H1 (cell line): ENCODE results near the gene CEBPG. TPM values are rescaled to one million over a fixed set of nuclear protein-coding genes. Genes with fewer than 3 reads are reported as not detected.

ENCODE experiments used
- CTCF ChIA-PET: fragments of 300-600 bp; sonication (Branson Sonifier 250); formaldehyde crosslinking; loops from one replicate; lab custom pipeline; 2021; ENCODE audit not compliant: partially characterized antibody; lab: Charles Lee
- POLR2A ChIA-PET: fragments of 300-600 bp; sonication (Branson Sonifier 250); formaldehyde crosslinking; loops from one replicate; lab custom pipeline; 2021; ENCODE audit warnings: inconsistent platforms; ENCODE audit not compliant: partially characterized antibody; lab: Charles Lee
- DNase-seq, 2 experiments: peaks; one replicate each; pipeline versions ENCODE4 v3.0.0 to v3.0.0-alpha.2; 2010 to 2022; ENCODE audit warnings: low spot score in 2 of 2, low read depth in 1 of 2, mixed read lengths in 1 of 2
- FAIRE-seq: peaks from 2 replicates; lab custom pipeline; 2011; peaks lifted over from hg19 to GRCh38; lab: Jason Lieb, UNC
- H2AFZ ChIP-seq: 2 replicates; pipeline ENCODE4 v1.8.1; 2012; ENCODE audit warnings: low read length, inconsistent platforms
- H2AK5ac ChIP-seq: 2 replicates; pipeline ENCODE4 v1.6.1; 2013; ENCODE audit warnings: low read depth, low read length
- H2BK120ac ChIP-seq: replicated peaks from 2 replicates; pipeline ENCODE3; 2013; ENCODE audit warnings: low read depth, low read length, inconsistent platforms
- H2BK12ac ChIP-seq: 2 replicates; pipeline ENCODE4 v1.6.1; 2013; ENCODE audit warnings: low read depth, low read length
- H2BK15ac ChIP-seq: 2 replicates; pipeline ENCODE4 v1.6.1; 2013; ENCODE audit warnings: low read length
- H2BK20ac ChIP-seq: 2 replicates; pipeline ENCODE4 v1.6.1; 2013; ENCODE audit warnings: low read length
- H2BK5ac ChIP-seq: 2 replicates; pipeline ENCODE4 v1.6.1; 2013; ENCODE audit warnings: low read depth, low read length
- H3K14ac ChIP-seq: 2 replicates; pipeline ENCODE4 v1.6.1; 2013; ENCODE audit warnings: inconsistent platforms; ENCODE audit not compliant: insufficient read length
- H3K18ac ChIP-seq: 2 replicates; pipeline ENCODE4 v1.6.1; 2013; ENCODE audit warnings: low read length; ENCODE audit errors: extremely low read depth
- H3K23ac ChIP-seq: 2 replicates; pipeline ENCODE4 v1.6.1; 2013; ENCODE audit warnings: inconsistent platforms; ENCODE audit not compliant: insufficient read length
- H3K23me2 ChIP-seq: 2 replicates; pipeline ENCODE4 v1.6.1; 2013; ENCODE audit warnings: low read depth, low read length
- H3K27ac ChIP-seq: 2 replicates; pipeline ENCODE4 v1.6.1; 2011; ENCODE audit warnings: low read depth, low read length, inconsistent platforms
- H3K27me3 ChIP-seq, 4 experiments: replicated peaks in 1 of 4; 1 replicate in 1 of 4; 2 replicates in 3 of 4; pipeline versions ENCODE4 v1.6.1 to v1.8.1; 2011 to 2013; ENCODE audit warnings: low read length in 3 of 4, mild to moderate bottlenecking in 3 of 4, inconsistent platforms in 2 of 4, mixed read lengths in 2 of 4, moderate library complexity in 1 of 4; ENCODE audit not compliant: control insufficient read depth in 3 of 4, insufficient read depth in 3 of 4; ENCODE audit errors: extremely low read depth in 1 of 4
- H3K36me3 ChIP-seq, 4 experiments: 2 replicates each; pipeline versions ENCODE4 v1.6.1 to v1.8.1; 2011 to 2013; ENCODE audit warnings: mild to moderate bottlenecking in 4 of 4, low read length in 3 of 4, moderate library complexity in 2 of 4, control low read depth in 1 of 4, inconsistent platforms in 1 of 4; ENCODE audit not compliant: insufficient read depth in 4 of 4, control insufficient read depth in 2 of 4
- H3K4ac ChIP-seq: replicated peaks from 2 replicates; pipeline ENCODE3; 2013; ENCODE audit warnings: low read length, low read depth, mixed read lengths, inconsistent platforms; ENCODE audit not compliant: insufficient read length
- H3K4me1 ChIP-seq, 4 experiments: replicated peaks in 1 of 4; 1 replicate in 1 of 4; 2 replicates in 3 of 4; pipeline versions ENCODE4 v1.6.1 to v1.8.1; 2011 to 2013; ENCODE audit warnings: low read length in 3 of 4, inconsistent platforms in 2 of 4, mixed read lengths in 1 of 4; ENCODE audit not compliant: insufficient read depth in 4 of 4, control insufficient read depth in 3 of 4
- H3K4me2 ChIP-seq, 2 experiments: 2 replicates each; pipeline versions ENCODE4 v1.6.1 to v1.8.1; 2011 to 2013; ENCODE audit warnings: low read depth in 2 of 2, low read length in 2 of 2, control low read depth in 1 of 2, inconsistent platforms in 1 of 2, mild to moderate bottlenecking in 1 of 2; ENCODE audit not compliant: insufficient read depth in 1 of 2
- H3K4me3 ChIP-seq, 4 experiments: fragments of 200-600, 300-600 bp in 1 of 4; sonication (generic), shearing (Covaris generic), sonication (Bioruptor Twin) in 1 of 4; 2 replicates each; pipeline versions ENCODE4 v1.5.1 to v1.8.1; 2011 to 2016; ENCODE audit warnings: low read length in 4 of 4, low read depth in 3 of 4, control low read depth in 2 of 4, inconsistent platforms in 2 of 4, mild to moderate bottlenecking in 2 of 4, mixed read lengths in 1 of 4, moderate library complexity in 1 of 4; ENCODE audit not compliant: insufficient read depth in 2 of 4; ENCODE audit errors: extremely low read depth in 1 of 4
- H3K56ac ChIP-seq: replicated peaks from 2 replicates; pipeline ENCODE3; 2013; ENCODE audit warnings: low read depth, mild to moderate bottlenecking, mixed read lengths, low read length, inconsistent platforms; ENCODE audit not compliant: insufficient read length
- H3K79me1 ChIP-seq: 2 replicates; pipeline ENCODE4 v1.6.1; 2013; ENCODE audit warnings: low read depth, low read length, control low read depth
- H3K79me2 ChIP-seq, 2 experiments: 2 replicates each; pipeline versions ENCODE4 v1.6.1 to v1.8.1; 2012 to 2013; ENCODE audit warnings: low read length in 2 of 2, mild to moderate bottlenecking in 2 of 2, inconsistent platforms in 1 of 2; ENCODE audit not compliant: insufficient read depth in 2 of 2, control insufficient read depth in 1 of 2
- H3K9ac ChIP-seq, 4 experiments: replicated peaks in 1 of 4; 1 replicate in 1 of 4; 2 replicates in 3 of 4; pipeline versions ENCODE4 v1.6.1 to v1.8.1; 2011 to 2013; ENCODE audit warnings: low read depth in 3 of 4, low read length in 3 of 4, control low read depth in 2 of 4, mild to moderate bottlenecking in 2 of 4, moderate library complexity in 2 of 4, inconsistent platforms in 1 of 4; ENCODE audit errors: extremely low read depth in 1 of 4
- H3K9me3 ChIP-seq, 2 experiments: 2 replicates each; pipeline versions ENCODE4 v1.6.1 to v1.8.1; 2012 to 2013; ENCODE audit warnings: mild to moderate bottlenecking in 2 of 2, moderate library complexity in 2 of 2, control low read depth in 1 of 2, inconsistent platforms in 1 of 2, low read depth in 1 of 2, low read length in 1 of 2, mixed read lengths in 1 of 2; ENCODE audit not compliant: insufficient read depth in 2 of 2
- H4K20me1 ChIP-seq, 2 experiments: replicated peaks in 1 of 2; 2 replicates each; pipeline versions ENCODE3 to v1.8.1; 2011 to 2013; ENCODE audit warnings: inconsistent platforms in 2 of 2, low read length in 2 of 2, mild to moderate bottlenecking in 1 of 2; ENCODE audit not compliant: insufficient read depth in 2 of 2, control insufficient read depth in 1 of 2
- H4K5ac ChIP-seq: 2 replicates; pipeline ENCODE4 v1.6.1; 2013; ENCODE audit warnings: low read length, low read depth, mixed read lengths, inconsistent platforms; ENCODE audit not compliant: insufficient read length
- H4K8ac ChIP-seq: 2 replicates; pipeline ENCODE4 v1.8.0; 2013; ENCODE audit warnings: mild to moderate bottlenecking, moderate library complexity, low read length, inconsistent platforms; ENCODE audit not compliant: insufficient read depth; ENCODE audit errors: extremely low read depth
- H4K91ac ChIP-seq: replicated peaks from 2 replicates; pipeline ENCODE3; 2013; ENCODE audit warnings: low read length, mixed read lengths, inconsistent platforms; ENCODE audit not compliant: insufficient read length
- ATF2 ChIP-seq: IDR thresholded peaks from 2 replicates; pipeline ENCODE4 v1.6.1; 2012; ENCODE audit warnings: low read length, inconsistent platforms
- CBX5 ChIP-seq: fragments of 300-800, 300-1000 bp; sonication (generic); IDR thresholded peaks from 2 replicates; pipeline ENCODE4 v1.7.1; 2016; ENCODE audit warnings: antibody characterized with exemption, low read length, low read depth
- CEBPB ChIP-seq: IDR thresholded peaks from 2 replicates; pipeline ENCODE4 v1.6.1; 2012; ENCODE audit warnings: low read depth, low read length
- EZH2 ChIP-seq: fragments of 200-600 bp; sonication (generic); IDR thresholded peaks from 2 replicates; pipeline ENCODE4 v1.7.1; 2012; ENCODE audit warnings: low read depth, mild to moderate bottlenecking, moderate library complexity, low read length, inconsistent platforms; ENCODE audit not compliant: severe bottlenecking
- GTF2F1 ChIP-seq: IDR thresholded peaks from 2 replicates; pipeline ENCODE4 v1.6.1; 2012; ENCODE audit warnings: low read depth, low read length, improper control_type of control experiment, borderline replicate concordance
- JUN ChIP-seq: IDR thresholded peaks from 2 replicates; pipeline ENCODE4 v1.6.1; 2011; ENCODE audit warnings: low read depth, mild to moderate bottlenecking, improper control_type of control experiment, low read length
- JUND ChIP-seq: IDR thresholded peaks from 2 replicates; pipeline ENCODE4 v1.6.1; 2011; ENCODE audit warnings: mild to moderate bottlenecking, improper control_type of control experiment, low read length
- KDM5A ChIP-seq: fragments of 200-600 bp; IDR thresholded peaks from 2 replicates; pipeline ENCODE4 v1.7.1; 2012; ENCODE audit warnings: mild to moderate bottlenecking, low read length, inconsistent platforms, mixed read lengths
- MAFK ChIP-seq: IDR thresholded peaks from 2 replicates; pipeline ENCODE4 v1.6.1; 2012; ENCODE audit warnings: low read depth, mild to moderate bottlenecking, improper control_type of control experiment, low read length
- NANOG ChIP-seq: IDR thresholded peaks from 2 replicates; pipeline ENCODE4 v1.6.1; 2011; ENCODE audit warnings: low read length, low read depth, mild to moderate bottlenecking, inconsistent platforms; ENCODE audit not compliant: insufficient read depth, poor library complexity, severe bottlenecking
- SAP30 ChIP-seq: fragments of 300-600 bp; sonication (generic); IDR thresholded peaks from 2 replicates; pipeline ENCODE4 v1.7.1; 2012; ENCODE audit warnings: low read length, moderate library complexity, mild to moderate bottlenecking, inconsistent platforms; ENCODE audit not compliant: insufficient read depth, insufficient replicate concordance
- SIX5 ChIP-seq: IDR thresholded peaks from 2 replicates; pipeline ENCODE4 v1.6.1; 2011; ENCODE audit warnings: mild to moderate bottlenecking, low read depth, low read length
- SP1 ChIP-seq: IDR thresholded peaks from 2 replicates; pipeline ENCODE4 v1.6.1; 2011; ENCODE audit warnings: low read depth, low read length
- WGBS, 2 experiments: shearing (Covaris generic) in 1 of 2; methylation state at CpG; one replicate each; pipeline versions ENCODE4 v1.1.6 to v1.1.7; 2013 to 2015; ENCODE audit warnings: low lambda C conversion rate in 2 of 2, mixed read lengths in 2 of 2, inconsistent platforms in 1 of 2, low coverage in 1 of 2, missing lambda C conversion rate in 1 of 2; ENCODE audit not compliant: insufficient replicate concordance in 2 of 2, insufficient coverage in 1 of 2, insufficient read length in 1 of 2; ENCODE audit errors: extremely low coverage in 1 of 2, missing lambda C conversion rate in 1 of 2; 5-methylcytosine and 5-hydroxymethylcytosine counted together
- polyA plus RNA-seq, 7 experiments: library from polyadenylated mRNA; depleted of rRNA in 3 of 7; stranded (reverse) in 5 of 7; unstranded in 2 of 7; fragments of >200 nt in 5 of 7; fragments of 200-250 nt in 2 of 7; gene quantifications; 1 replicate in 5 of 7; 2 replicates in 1 of 7; 4 replicates in 1 of 7; pipeline versions ENCODE4 v1.2.1 to v1.2.3, GENCODE V29; 2011 to 2013; ENCODE audit warnings: missing spikeins in 2 of 7, mixed read lengths in 2 of 7
- total RNA-seq: library from RNA; stranded (reverse); fragmentation: NEBNext Ultra II Directional; extraction: Animal tissue kit (Norgen Biotek cat#: 25700); gene quantifications from 2 replicates; pipeline ENCODE4 v1.2.1, GENCODE V29; 2021

CEBPG gene
- total and polyA plus RNA-seq, 2 of the 8 experiments (the other 6 are each of a cell fraction or from before 2014, with no cell fraction given): 12.3 to 35.4 TPM

- Histone ChIP-seq H2BK5ac (no peak overlapping the region), H3K4me1 (peaks cover 4 to 12% (median 6%) of the 10 kb centered on the region in 4 experiments; a peak in 6 of 7 replicates), H3K79me2 (peaks cover 27 to 68% of the 10 kb centered on the region in 2 experiments), H2AFZ (no peak overlapping the region), H3K9ac (no peak overlapping the region), H2BK120ac (no peak overlapping the region), H3K23me2 (peaks cover 6% of the 10 kb centered on the region), H2BK15ac (no peak overlapping the region), H2BK12ac (no peak overlapping the region), H3K9me3 (no peaks in the 10 kb centered on the region), H3K4ac (no peak overlapping the region), H2AK5ac (no peak overlapping the region), H3K56ac (no peak overlapping the region), H4K8ac (no peak overlapping the region), H4K20me1 (peaks cover 30 to 34% of the 10 kb centered on the region in 2 experiments), H3K4me2 (no peak overlapping the region; a peak in 1 of 4 replicates), H3K79me1 (peaks cover 14% of the 10 kb centered on the region), H2BK20ac (no peak overlapping the region), H3K4me3 (no peak overlapping the region), H3K14ac (no peak overlapping the region), H3K23ac (no peak overlapping the region), H3K18ac (no peak overlapping the region), H3K36me3 (peaks cover 0 to 9% (median 2%) of the 10 kb centered on the region in 4 experiments; a peak in 4 of 8 replicates), H3K27ac (no peak overlapping the region), H4K91ac (no peak overlapping the region), H4K5ac (no peak overlapping the region), H3K27me3 (no peaks in the 10 kb centered on the region)
- no peak for FAIRE-seq
- WGBS, 2 experiments: 72 to 100% methylated on average over 1 of the region's 1 CpG
- CTCF ChIA-PET: interaction anchor here (0.7 to 4.2 kb wide), 5 partner anchors 13 to 396 kb away, joined by 3 to 21 read pairs (median 3); no protein-coding TSS in a partner anchor
- POLR2A ChIA-PET: interaction anchor here (1.4 to 6.1 kb wide), 6 partner anchors 12 to 75 kb away, joined by 4 to 87 read pairs (median 25); partner anchors contain the start of gene CEBPA
- no peak for DNase-seq
- TF ChIP-seq SAP30 (no peak), GTF2F1 (no peak), SIX5 (no peak), SP1 (no peak), JUN (no peak), CBX5 (no peak), JUND (no peak), MAFK (no peak), EZH2 (no peak), KDM5A (no peak), CEBPB (no peak), NANOG (no peak), ATF2 (no peak)
Observed at GRCh38 chr19:33375837-33376159, 2.3 kb downstream of the CEBPG start.
